ENCODE data around the gene MATN4.

Gene MATN4

GRCh38 chr20:45263556-45264266, 44.4 kb downstream of the MATN4 start:
- Histone ChIP-seq H3K79me2 (ENCODE audit: insufficient read depth, low read depth) (no peaks in the 10 kb centered on the region), H4K20me1 (ENCODE audit: insufficient read depth) (no peaks in the 10 kb centered on the region), H2AFZ (ENCODE audit: low read depth) (no peak overlapping the region), H3K4me2 (no peak overlapping the region), H3K27ac (no peak overlapping the region), H3K4me1 (ENCODE audit: low read depth, poor library complexity, severe bottlenecking) (no peaks in the 10 kb centered on the region), H3K4me3 (IDR thresholded peaks at IDR 0.05; ENCODE audit: insufficient read depth, low read depth, low read length) (no peak overlapping the region), H3K9ac (no peak overlapping the region), H3K27me3 (ENCODE audit: insufficient read depth, low read depth) (no peaks in the 10 kb centered on the region), H3K36me3 (ENCODE audit: insufficient read depth) (no peaks in the 10 kb centered on the region)
- TF ChIP-seq CTCF (conservative IDR thresholded peaks at IDR 0.05; ENCODE audit: low read depth, low read length), result no peak

DNA sequence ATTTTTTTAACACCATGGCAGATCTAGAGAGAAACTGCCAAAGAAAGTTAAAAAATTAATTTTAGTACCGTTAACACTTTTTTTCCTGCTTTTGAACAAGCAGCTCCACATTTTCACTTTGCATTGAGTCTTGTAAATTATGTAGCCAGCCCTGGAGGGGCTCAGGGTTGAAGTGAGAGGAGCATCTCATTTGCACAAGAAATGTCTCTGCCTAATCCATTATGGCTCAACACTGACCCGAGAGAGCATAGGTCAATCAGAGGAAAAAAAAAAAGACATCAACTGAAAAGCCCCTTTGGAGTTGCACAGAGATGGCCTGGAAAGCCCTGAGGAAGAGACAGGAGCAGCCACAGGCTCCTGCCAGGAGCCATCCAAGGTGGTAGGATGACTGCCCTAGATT, 49.4 kb downstream of the MATN4 start:
- Histone ChIP-seq H3K27me3 (ENCODE audit: insufficient read depth, low read depth) (no peaks in the 10 kb centered on the region), H2AFZ (ENCODE audit: low read depth) (no peak overlapping the region), H3K9ac (no peak overlapping the region), H3K4me3 (IDR thresholded peaks at IDR 0.05; ENCODE audit: insufficient read depth, low read depth, low read length) (no peak overlapping the region), H3K4me2 (no peak overlapping the region), H3K79me2 (ENCODE audit: insufficient read depth, low read depth) (no peaks in the 10 kb centered on the region), H3K27ac (no peak overlapping the region), H3K36me3 (ENCODE audit: insufficient read depth) (no peaks in the 10 kb centered on the region), H4K20me1 (ENCODE audit: insufficient read depth) (no peaks in the 10 kb centered on the region), H3K4me1 (ENCODE audit: low read depth, poor library complexity, severe bottlenecking) (peaks cover 34% of the 10 kb centered on the region)
- TF ChIP-seq CTCF (conservative IDR thresholded peaks at IDR 0.05; ENCODE audit: low read depth, low read length), result no peak

GRCh38 chr20:45258259-45258658, 49.8 kb downstream of the MATN4 start:
- peaks cover 38% of the 10 kb centered on the region for H3K4me1 ChIP-seq (ENCODE audit: low read depth, poor library complexity, severe bottlenecking)
- H3K4me3 ChIP-seq (IDR thresholded peaks at IDR 0.05; ENCODE audit: insufficient read depth, low read depth, low read length), result no peak overlapping the region
- H3K9ac ChIP-seq, result no peak overlapping the region
- no peak overlapping the region for H3K27ac ChIP-seq
- TF ChIP-seq CTCF (conservative IDR thresholded peaks at IDR 0.05; ENCODE audit: low read depth, low read length), result no peak
- H3K79me2 ChIP-seq (ENCODE audit: insufficient read depth, low read depth), result no peaks in the 10 kb centered on the region
- no peaks in the 10 kb centered on the region for H3K27me3 ChIP-seq (ENCODE audit: insufficient read depth, low read depth)
- H3K36me3 ChIP-seq (ENCODE audit: insufficient read depth), result no peaks in the 10 kb centered on the region
- H2AFZ ChIP-seq (ENCODE audit: low read depth), result no peak overlapping the region
- H4K20me1 ChIP-seq (ENCODE audit: insufficient read depth), result no peaks in the 10 kb centered on the region
- H3K4me2 ChIP-seq, result no peak overlapping the region

DNA sequence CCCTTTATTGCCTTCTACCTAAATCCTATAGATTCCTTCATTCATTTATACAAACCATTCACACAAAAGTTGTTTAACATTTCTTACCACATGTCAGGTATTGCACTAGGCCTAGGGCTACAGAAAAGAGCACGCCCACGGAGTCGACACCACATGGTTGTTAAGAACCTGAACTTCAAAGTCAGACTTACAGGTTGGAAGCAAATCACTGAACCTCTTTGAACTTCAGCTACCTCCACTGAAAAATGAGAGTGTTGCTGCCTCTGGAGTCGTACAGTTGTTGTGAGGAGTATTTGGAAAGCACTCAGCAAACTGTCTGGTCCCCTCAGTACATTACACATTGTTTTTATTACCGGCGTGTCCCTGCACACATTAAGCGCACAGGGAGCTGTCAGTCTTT, 50.4 kb downstream of the MATN4 start:
- Histone ChIP-seq H2AFZ (ENCODE audit: low read depth) (no peak overlapping the region), H3K4me1 (ENCODE audit: low read depth, poor library complexity, severe bottlenecking) (peaks cover 40% of the 10 kb centered on the region), H3K9ac (no peak overlapping the region), H3K4me2 (no peak overlapping the region), H4K20me1 (ENCODE audit: insufficient read depth) (no peaks in the 10 kb centered on the region), H3K27ac (no peak overlapping the region), H3K4me3 (IDR thresholded peaks at IDR 0.05; ENCODE audit: insufficient read depth, low read depth, low read length) (no peak overlapping the region), H3K36me3 (ENCODE audit: insufficient read depth) (no peaks in the 10 kb centered on the region), H3K27me3 (ENCODE audit: insufficient read depth, low read depth) (no peaks in the 10 kb centered on the region), H3K79me2 (ENCODE audit: insufficient read depth, low read depth) (no peaks in the 10 kb centered on the region)
- no peak for TF ChIP-seq CTCF (conservative IDR thresholded peaks at IDR 0.05; ENCODE audit: low read depth, low read length)

Measured in KMS-11 (cell line).